HG03060 (cell line): Measurements from ENCODE around the gene FUT1.
"Not testable (repeated sequence)": the region's sequence is repeated elsewhere in the genome, so short reads cannot be mapped to it uniquely, and the experiment has no call there.

ENCODE experiments used
- ATAC-seq: cut with Tn5 transposase; IDR thresholded peaks from one replicate; pipeline ENCODE4 v1.9.1; 2021; ENCODE audit warnings: low read depth, moderate number of reproducible peaks; ENCODE audit not compliant: unreplicated experiment

The FUT1 gene

DNA sequence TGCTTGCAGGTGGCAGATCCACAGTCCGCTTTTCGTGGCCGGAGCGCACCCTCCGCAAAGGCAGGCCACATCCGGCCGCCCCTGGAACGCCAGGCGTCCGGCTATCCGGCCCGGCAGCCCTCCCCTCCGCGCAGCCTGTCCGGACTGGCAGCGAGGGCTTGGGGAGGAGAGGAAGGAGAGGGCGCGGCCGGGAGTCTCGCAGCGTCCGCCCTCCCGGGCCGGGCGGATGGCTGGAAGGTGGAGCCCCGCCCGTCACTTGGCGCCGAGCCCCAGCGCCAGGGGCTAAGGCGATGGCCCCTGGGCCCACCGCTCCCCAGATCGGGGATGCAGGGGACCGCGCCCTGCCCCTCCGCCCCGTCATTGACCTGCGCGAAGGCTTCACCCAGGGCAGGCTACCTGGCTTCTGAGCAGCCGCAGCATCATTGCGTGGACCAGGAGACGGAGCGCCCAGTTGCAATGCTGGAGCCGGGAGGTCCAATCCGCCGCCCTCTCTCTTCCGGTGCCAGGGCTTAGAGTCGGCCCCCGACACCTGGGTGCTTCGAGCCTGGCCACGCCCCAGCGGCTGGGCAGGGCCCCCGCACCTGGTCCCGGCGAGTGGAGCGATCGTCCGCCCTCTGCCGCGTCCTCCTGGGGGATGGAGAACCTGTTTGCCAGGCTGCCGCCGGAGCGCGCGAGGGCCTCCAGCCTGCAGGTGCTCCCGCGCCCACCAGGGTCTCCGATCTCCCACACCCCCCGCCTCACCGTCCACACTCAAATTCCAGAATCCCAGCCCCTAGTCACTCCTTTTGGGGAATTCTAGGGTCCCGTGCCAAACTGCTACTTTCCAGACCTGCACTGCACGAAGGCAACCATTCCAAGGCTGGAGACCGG lies at the start of gene FUT1:
TSS of gene FUT1 (minus strand) at position 146 of the 870 bp plus-strand sequence. CDS start 1,360 bp downstream, outside the sequence.
- ATAC-seq: no peak

DNA sequence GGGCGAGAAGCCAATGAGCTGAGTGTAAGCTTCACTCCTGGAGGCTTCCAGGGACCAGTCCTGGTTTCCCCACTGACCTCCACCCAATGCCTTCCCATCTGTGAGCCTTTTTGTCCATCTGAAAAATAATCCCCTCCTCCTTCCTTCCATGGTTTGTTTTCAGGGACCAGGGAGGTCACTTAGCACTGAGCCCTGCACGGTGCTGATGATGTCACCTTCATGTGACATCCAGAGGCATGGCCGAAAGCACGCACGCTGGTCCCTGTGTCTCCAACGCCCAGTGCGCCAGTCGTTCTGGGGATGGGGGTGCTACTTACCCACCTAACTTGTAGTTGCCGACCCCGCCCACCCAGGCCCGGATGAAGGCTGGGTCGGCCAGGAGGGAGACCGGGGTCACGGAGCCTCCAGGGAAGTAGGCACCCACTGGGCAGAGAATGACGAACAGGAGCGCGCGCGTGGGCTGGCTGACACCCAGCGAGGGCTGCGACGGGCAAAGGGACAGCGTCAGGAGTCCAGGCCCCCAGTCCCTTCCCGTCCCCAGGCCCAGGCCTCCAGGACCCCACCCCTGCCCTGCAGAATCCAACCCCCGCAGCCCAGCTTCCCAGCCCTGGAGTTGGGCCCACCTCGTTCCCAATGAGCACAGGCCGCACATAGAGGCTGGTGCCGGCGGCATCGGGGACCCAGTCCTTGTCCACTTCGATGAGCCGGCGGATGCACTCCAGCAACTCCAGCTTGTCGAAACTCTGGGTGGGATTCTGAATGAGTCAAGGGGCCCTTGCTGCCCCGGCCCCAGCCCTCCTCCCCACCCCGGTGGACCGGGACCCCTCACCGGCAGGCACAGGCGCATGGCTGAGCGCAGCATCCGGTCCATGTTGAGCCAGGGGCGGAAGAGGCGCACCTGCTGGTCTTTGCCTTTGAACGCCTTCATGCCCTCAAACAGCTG lies 47.2 kb upstream of the FUT1 start:
- no peak for ATAC-seq

DNA sequence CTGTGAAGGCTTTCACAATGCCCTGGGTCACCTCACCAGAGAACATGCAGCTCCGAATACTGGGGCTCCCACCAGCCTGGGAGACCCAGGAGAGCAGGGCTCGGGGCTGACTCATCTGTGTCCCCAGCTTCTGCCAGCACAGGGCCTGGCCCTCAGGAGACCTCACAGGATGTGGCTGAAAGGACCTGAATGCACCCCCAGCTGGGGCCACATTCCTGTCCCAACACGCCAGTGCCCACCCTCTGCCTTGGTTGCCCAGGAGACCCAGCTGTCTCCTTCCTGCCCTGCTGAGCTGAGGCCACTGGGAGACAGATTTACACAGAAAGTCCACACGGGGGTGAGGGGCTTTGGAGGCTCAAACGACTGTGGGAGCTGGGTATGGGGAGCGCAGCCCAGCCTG lies 46.5 kb upstream of the FUT1 start:
- no peak for ATAC-seq

DNA sequence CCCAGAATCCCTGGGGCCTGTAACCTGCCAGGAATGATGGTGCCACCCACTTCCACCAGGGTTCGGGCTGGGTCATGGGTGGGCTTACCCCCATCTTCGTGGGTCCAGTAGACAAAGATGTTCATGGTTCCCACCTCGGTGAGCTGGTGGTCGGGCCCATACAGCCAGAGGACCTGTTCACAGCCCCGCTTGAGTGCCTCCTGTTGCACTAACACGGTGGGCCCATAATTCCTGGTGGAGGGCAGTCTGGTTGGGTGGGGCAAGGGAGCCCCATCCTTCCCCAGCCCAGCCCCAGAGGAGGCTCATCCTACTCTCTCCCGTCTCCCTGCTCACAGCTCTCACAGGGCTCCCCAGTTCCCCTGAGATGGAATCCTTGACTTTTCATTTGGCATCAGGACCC lies 44.7 kb upstream of the FUT1 start:
- ATAC-seq: no peak

DNA sequence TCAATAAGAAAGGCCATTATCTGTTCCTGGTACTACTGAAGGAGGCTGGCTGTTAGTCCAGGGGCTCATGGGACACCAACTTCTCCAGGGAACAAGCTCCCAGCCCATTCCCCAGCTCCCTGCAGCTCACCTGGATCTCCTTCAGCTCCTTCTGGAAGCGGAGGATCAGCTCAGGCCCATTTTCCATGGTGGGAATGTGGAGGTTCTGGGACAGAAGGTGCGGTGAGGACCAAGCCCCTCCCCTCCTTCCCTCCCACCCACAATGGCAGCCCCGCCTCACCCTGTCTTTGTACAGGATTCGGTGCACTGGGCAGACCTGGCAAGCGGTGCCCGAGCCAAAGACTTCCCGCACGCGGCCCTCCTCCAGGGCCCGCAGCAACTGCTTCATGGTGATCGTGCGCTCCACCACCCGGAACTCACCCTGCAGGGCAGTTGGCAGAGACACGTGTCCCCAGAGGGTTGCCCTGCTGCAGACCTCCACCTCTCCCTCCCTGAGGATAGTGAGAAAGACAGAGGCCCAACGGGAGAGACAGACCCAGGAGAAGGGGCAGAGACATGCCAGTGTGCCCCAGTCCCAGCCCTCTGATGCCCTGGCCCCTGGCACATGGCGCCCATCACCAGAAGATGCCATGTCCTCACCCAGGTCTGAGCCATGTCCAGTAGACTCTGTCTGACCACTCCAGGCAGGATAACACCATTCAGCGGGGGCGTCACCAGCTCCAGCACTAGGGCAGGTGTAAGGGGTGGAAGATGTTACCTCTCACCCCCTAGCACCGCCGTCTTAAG lies 44.0 kb upstream of the FUT1 start:
- ATAC-seq: no peak

DNA sequence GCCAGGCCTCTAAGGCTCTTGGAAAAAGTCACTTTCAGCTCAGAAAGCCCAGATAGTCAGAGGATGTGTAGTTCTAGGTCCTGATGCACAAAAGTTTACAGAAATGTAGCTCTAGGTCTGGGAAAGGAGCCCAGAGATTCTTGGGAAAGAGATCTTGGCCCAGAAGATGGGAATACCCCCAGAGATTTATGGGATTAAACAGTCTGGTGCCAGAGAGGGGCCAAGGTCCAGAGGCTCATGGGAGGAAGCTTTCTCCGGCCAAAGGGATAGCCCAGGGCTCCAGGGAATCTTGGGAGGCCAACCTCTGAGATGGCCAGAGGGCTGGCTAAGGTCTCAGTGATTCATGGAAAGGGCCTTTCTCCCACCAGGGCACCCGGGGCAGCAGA lies 43.2 kb upstream of the FUT1 start:
- ATAC-seq: no peak

DNA sequence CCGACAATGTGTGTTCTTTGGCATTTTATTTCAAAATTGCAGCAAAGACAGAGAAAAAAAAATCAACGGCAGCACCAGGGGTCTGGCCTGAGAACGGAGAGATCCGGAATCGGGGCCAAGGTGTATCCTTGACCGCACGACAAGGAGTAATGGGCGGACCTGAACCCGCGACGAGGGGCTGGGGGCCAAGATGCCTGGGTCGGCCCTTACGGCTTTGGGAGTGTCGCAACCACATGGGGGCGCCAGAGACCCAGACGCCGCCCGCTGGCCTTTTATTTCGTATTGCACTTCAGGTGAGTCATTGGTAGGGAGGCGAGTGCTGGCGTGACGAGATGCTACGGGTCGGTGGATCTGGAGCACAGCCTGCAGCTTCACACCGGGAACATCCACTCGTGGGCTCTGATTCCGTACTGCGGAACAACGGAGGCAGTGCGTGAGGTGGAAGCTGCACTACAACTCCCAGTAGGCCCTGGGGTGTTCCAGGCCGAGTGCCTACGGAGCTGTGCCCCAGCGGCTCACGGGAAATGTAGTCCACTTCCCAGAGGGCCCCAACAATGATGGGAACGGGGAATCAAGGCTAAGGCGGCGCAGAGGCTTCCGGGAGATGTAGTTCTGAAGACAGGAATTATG lies 42.7 kb upstream of the FUT1 start:
- ATAC-seq: peak; percentile 47

DNA sequence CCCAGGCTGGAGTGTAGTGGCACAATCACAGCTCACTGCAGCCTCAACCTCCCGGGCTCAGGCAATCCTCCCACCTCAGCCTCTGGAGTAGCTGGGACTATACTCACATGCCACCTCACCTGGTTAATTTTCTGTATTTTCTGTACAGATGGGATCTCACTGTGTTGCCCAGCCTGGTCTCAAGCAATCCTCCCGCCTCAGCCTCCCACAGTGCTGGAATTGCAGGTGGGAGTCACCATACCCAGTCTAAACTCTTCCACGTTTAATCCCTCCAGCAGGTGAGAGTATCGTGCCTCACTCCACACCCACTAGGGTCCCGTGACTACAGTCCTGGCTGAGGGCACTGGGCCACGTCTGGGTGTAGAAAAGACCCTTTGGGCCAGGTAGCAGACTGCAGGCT lies 41.9 kb upstream of the FUT1 start:
- ATAC-seq: no peak

DNA sequence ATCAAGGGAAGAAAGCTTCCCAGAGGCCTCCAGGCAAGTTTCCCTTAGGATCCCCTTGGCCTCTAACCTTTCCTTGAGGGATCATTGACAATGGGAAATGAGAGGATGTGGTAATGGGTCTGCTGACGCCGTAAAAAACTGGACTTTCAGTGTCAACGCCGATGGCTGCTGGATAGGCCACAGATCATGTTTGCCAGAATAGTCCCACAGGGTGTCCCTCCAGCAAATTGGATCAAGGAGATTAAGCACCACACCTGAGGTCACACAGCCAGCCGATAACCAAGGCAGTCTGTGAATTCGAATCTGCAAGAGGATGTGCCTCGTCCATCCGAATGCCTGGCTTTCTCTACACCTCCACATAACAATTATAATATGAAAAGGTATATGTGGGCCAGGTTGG lies 40.8 kb upstream of the FUT1 start:
- ATAC-seq: no peak

DNA sequence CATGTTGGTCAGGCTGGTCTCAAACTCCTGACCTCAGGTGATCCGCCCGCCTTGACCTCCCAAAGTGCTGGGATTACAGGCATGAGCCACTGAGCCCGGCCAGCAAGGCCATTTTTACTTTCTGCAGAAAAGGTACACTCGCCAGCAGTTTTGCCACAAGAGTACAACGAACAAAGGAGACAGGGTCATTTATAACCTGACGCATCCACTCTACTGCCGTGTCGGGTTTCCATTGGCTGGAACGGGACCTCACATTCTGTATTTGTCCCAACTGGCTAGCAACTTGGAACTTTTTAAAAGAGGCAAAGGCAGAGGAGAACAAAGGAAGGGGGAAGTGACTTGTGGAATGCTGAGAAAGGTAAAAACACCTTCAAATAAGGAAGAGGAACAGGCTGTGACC lies 34.9 kb upstream of the FUT1 start:
- not testable (repeated sequence) for ATAC-seq

DNA sequence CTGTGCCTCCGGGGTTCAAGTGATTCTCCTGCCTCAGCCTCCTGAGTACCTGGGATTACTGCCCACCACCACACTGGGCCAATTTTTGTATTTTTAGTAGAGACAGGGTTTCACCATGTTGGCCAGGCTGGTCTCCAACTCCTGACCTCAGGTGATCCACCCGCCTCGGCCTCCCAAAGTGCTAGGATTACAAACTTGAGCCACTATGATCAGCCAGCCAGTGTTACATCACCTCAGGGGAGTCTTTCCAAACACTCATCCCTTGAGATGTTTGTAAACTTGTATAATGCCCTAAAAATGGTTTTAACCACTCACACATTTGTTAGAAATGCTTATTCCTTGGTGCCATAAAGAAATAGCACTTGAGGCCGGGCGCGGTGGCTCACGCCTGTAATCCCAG lies 34.0 kb upstream of the FUT1 start:
- not testable (repeated sequence) for ATAC-seq

DNA sequence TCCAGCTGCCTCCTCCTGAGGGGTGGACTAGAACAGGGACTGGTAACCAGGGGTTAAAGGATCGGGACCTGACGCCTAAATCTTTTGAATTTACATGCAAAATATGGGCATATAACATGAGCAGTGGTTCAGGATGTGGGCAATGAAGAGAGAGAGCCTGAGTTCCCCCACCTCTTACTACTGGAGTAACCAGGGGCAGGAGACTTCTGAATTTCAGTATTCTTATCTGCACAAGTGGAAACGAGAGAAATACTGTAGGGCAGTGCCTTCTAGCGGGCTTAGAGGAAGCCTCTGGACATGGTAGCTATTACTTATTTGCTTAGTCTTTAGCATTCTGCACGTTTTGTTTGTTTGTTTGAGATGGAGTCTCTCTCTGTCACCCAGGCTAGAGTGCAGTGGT lies 32.1 kb upstream of the FUT1 start:
- ATAC-seq: no peak

DNA sequence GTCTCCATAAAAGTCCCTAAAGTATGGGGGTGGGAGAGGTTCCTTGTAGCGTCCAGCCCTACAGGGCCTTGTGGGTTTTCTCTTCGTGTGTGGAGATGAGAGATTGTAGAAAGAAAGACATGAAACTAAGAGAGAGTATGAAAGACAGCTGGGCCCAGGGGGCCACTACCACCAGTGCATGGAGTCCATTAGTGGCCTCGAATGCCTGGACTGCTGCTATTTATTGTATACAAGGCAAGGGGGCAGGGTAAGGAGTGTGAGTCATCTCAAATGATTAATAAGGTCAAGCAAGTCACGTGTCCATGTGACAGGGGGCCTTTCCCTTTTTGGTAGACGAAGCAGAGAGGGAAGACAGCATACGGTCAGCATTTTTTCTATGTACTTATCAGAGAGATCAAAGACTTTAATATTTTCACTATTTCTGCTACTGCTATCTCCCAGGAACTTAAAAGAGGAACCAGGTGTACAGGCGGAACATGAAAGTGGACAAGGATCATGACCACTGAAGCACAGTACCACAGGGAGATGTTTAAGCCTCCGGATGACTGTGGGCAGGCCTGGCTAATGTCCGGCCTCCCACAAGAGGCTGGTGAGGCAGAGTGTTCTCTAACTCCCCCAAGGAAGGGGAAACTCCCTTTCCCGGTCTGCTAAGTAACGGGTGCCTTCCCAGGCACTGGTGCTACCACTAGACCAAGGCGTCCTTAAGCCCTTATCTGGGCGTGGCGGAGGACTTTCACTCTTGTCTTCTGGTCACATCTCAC lies 28.4 kb upstream of the FUT1 start:
- no peak for ATAC-seq

DNA sequence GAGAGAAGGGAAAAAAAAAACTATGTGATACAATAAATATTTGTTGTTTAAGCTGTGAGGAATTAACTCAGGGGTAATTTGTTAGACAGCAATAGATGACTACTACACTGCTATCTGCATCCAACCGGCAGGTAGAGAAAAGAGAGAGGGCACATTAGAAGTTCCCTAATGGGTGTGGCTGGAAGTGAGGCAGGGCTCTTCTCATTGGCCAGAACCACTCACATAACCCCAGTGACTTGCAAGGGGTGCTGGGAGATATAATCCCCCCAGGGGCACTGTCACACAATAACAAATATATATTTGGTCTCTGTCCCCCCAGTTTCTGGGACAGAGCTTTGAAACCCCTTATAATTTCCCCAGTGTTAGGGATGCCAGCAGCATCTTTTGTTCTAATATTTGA lies 27.2 kb upstream of the FUT1 start:
- ATAC-seq: no peak

DNA sequence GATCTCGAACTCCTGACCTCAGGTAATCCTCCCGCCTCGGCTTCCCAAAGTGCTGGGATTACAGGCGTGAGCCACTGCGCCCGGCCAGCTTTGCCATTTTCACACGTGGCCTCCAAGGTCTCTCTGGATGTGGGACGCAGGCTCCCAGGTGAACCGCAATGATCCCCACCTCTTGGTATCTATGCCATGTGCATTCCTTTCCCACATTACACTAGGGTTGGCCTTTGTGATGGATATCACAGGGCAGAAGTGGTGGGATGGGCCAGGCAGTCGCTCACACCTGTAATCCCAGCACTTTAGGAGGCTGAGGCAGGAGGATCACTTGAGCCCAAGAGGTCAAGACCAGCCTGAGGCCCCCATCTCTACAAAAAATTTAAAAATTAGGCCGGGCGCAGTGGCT lies 25.3 kb upstream of the FUT1 start:
- ATAC-seq: no peak

DNA sequence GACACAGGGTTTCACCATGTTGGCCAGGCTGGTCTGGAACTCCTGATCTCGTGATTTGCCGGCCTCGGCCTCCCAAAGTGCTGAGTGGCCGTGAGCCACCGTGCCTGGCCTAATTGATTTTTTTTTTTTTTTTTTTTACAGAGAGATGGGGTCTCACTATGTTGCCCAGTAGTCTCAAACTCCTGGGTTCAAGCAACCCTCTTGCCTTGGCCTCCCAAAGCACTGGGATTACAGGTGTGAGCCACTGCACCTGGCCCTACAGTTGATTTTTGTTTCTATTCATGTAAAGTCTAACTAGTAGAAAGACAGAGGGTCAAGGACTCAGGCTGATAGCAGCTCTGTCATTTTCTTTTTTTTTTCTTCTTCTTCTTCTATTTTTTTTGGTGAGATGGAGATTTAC lies 24.7 kb upstream of the FUT1 start:
- ATAC-seq: no peak

DNA sequence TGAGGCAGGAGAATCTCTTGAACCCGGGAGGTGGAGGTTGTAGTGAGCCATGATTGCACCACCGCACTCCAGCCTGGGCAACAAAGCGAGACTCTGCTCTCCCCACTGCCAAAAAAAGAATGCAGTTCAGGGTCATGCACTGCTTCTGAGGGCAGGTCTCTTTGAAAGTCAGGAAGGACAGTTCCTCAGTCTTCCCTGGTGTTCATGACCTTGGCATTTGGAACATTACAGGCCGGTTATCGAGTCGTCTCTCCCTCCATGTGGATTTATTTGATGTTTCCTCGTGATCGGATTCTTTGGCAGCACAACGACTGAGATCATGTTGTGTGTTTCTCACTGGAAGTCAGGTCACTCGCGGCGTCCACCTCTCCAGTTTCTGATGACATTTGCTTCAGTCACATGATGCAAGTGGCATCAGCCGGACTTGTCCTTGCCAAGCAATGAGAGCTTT lies 20.1 kb upstream of the FUT1 start:
- no peak for ATAC-seq

DNA sequence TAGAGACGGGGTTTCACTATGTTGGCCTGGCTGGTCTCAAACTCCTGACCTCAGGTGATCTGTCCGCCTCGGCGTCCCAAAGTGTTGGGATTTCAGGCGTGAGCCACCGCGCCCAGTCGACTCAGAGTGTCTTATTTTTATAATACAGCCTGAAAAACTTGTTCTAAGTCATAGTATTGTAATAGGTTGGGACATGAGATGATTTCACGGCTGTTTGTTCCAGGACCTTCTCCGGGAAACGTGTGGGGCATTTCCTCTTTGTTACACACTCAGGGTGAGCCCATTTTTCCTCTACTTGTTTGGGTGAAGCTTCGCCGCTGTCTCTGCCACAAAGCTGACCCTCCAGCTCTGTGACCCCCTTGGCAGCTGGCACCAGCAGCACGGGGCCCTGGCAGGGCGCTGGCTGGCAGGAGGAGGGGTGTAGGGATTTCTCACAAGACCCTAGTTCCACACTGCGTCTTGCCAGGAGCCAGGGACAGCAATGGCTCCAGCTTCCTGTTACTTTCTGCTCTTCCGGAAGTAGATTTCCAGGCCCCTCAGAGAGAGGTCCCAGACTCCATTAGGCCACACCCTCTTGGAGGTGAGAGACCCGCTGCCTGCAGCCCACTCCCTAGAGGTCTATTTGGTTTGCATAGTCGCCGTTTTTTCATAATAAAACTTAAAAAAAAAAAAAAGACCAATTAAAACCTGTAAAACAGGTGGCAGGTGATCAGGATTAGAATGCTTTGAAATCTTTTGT lies 18.5 kb upstream of the FUT1 start:
- ATAC-seq: no peak

DNA sequence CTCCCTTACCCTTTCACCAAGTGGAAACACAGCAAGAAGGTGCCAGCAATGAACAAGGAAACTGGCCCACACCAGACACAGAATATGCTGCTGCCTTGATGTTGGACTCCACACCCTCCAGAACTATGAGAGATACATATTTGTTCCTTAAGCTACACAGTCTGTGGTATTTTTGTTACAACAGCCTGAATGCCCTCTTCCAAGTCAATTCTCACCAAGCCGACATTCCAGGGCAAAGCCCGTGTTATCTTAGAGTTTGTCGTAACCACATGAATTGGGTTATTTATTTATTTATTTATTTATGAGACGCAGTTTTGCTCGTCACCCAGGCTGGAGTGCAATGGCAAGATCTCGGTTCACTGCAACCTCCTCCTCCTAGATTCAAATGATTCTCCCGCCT lies 17.8 kb upstream of the FUT1 start:
- ATAC-seq: no peak
